ENCODE measurements around the gene MBOAT7.
"Not testable (repeated sequence)": the region's sequence is repeated elsewhere in the genome, so short reads cannot be mapped to it uniquely, and the experiment has no call there.

Gene MBOAT7

DNA sequence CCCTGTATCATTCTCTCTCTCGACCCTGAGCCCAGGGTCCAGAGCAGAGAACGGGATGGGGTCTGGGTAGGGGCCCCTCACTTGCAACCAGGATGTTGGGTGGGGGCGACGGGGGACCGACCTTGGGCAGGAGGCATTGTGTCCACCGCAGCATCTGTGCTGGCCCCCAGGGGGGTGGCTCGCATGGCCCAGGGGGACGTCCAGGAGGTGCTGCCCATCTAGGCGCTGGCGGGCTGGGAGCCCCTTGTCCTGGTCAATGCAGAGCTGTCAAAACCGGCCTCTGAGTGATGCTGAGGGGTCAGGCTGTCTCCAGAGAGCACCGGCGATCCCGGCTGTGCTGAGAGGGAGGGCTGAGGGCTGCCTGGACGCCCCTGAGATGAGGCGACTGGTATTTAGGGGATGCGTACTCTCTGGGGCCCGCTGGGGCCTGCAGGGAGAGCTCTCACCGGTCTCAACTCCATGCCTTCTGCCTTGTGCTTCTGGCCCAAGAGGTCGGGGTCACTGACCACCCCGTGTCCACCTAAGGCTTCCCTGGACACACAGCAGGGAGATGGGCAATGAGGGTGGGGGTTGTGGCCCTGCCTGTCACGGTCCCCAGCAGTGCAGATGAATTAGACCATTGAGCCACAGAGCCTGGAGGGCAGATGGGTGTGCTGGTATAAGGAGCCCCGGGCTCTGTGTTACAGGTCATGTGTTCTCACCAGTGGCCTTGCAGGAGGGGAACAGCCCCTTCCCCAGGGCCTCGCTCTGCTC lies 19.9 kb upstream of the MBOAT7 start:
- no peak for DNase-seq

DNA sequence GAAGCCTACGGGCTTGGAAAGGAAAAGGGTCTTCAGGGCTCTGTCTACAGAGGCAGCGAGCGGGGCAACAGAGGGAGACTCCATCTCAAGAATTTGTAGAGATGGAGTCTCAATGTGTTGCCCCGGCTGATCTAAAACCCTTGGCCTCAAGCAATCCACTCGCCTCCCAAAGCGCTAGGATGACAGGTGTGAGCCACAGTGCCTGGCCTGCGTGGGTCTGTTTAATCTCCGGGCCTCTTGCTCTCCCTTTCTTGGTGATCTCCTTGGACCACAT lies 19.3 kb upstream of the MBOAT7 start:
- DNase-seq = no peak

DNA sequence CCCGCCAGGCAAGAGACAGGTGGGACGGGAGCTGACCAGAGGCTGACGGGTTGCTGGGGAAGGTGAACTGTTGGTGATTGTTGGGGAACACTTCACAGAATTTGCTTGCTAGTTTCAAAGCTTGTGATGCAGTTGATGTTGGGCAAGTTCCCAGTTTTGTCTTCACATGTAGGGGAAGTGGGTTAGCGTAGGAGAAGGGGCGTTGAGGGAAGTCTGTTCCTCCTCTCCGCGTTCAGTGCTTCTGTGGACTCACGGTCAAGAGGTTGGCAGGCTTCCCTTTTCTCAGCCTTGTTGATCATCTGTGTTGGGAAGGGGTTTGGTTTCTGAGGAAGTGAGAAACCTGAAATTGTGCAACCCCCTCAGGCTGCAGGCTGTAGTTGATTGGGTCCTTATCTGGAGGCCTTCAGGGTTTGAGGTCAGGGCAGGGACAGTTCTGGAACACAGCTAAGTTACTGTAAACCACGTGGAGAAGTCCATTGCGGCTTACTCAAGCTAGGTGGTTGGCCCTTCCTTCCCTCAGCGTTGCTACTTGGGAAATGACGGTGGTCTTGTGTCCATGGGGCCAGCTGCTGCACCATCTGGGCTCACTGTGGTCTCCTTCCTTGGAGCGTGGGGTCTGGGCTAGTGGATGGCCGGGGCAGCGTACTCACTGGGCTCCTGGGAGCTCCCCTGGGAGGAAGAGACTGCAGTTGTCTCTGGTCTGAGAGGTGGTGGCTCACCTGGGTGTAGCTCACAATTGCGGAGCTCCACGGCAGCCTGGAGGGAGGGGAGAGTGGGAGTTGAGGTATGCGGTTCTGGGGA lies 18.8 kb upstream of the MBOAT7 start:
- no peak for DNase-seq

DNA sequence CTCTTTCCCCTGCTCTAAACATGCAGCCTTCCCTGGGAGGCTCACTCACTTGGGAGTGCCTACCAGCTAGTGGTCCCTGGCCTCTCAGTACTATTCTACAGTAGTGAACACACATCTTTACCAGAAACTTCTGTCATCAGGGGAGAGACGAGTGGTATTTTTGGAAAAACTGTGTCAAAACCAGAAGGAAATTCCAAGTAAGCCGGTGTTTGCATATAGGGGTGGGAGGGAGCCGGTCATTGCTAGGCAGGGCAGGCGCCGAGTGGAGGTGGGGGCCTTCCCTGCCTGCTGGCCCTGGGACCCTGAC lies 18.2 kb upstream of the MBOAT7 start:
- DNase-seq = no peak

DNA sequence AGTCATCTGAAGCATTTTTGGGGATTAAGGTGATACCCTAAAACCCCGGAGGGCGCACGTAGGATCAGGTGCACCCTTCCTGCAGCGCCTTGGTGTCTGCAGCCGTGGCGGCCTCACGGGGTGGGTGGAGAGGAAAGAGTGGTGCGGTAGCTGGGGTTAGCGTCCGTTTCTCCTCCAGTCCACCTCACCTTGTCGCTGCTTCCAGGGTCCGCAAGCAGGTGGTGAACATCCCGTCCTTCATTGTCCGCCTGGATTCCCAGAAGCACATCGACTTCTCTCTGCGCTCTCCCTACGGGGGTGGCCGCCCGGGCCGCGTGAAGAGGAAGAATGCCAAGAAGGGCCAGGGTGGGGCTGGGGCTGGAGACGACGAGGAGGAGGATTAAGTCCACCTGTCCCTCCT lies 17.8 kb upstream of the MBOAT7 start:
- not testable (repeated sequence) for DNase-seq

DNA sequence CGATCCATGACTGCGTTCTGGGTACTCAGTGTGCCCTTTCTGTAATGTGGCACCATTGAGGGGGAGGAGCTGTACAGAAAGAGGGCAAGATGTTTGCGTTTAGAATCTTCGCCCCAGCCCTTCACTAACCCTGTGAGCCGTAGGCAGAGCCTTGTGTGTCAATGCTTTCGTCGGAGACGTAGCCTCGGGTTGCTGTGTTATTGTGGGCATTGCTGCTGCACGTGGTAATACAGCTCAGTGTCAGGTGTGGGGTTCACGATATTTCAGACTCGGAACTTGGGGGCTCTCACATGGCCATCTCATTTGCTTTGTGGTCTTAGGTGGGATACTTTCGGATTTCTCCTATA lies 17.4 kb upstream of the MBOAT7 start:
- DNase-seq = no peak

DNA sequence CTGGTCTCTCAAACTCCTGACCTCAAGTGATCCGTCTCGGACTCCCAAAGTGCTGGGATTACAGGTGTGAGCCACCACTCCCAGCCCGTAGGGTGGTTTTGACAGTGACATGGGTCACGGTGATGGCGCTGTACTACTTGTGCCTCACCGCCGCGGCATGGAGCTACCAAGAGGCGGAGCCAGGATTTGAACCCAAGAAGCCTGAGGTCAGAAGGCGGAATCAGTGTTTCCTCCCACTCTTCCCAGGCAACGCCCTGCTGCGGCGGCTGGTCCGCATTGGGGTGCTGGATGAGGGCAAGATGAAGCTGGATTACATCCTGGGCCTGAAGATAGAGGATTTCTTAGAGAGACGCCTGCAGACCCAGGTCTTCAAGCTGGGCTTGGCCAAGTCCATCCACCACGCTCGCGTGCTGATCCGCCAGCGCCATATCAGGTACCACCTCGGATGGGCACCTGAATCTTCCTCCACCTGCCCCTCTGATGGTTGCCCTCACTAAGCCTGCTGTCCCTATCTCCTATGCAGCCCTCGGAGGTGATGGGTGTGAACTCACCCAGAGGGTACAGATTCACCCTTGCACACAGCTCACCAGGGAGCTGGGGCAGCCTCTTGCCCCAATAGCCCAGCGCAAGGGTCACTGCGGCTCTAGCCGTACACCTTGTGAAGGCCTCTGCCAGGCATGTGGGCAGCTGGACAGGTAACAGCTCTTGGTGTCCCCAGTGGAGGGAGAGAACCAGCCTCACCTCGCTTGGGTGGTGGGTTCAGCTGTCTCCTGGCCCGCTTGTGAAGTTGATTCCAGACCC lies 16.9 kb upstream of the MBOAT7 start:
- DNase-seq = no peak

DNA sequence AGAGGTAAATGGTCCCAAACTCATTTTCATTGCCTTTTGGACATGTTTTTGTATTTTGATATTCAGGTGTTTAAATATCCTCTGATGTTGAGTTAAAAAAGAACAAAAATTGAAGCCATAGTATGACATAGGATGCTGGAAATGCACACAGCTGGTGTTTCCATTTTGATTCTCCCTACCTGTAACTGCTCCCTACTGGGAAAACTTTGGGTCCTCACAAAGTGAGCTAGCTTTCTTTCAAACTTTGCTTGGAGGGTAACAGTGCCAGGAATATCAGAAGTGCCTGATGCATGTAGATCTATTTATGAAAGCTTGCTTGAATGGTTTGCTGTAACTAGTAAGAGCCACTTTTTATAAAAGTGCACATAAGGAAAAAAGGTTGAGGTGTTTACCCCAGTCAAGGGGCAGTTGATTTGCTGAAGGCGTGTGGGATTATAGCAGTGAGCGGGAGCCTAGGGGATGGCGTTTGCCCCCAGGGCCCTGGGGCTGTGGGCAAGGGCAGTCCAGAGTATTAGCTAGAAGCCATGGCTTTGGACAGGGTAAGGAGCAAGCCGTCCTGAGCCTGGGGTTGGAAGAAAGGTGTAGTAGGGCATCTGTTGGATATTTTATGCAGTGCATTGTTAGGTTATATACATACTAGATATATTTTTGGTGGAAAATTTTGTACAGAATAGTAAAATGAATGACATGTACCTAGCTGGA lies 15.5 kb upstream of the MBOAT7 start:
- DNase-seq = no peak

DNA sequence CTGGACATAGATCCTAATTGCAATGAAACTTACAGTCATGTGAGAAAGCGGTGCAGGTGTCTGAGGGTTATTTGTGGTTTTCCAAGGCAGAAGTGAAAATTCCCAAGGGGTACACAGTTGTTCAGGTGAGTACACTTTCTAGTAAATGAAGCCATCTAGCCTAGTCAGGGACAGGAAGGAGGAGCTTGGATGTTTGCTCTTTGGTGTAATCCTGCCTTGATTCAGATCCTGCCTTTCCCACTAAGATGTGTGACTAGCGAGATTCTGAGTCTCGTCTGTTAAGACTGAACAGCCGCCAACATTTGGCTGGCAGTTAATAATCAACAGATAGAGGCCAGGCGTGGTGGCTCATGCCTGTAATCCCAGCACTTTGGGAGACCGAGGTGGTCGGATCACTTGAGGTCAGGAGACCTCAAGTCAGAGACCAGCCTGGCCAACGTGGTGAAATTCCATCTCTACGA lies 13.8 kb upstream of the MBOAT7 start:
- no peak for DNase-seq

DNA sequence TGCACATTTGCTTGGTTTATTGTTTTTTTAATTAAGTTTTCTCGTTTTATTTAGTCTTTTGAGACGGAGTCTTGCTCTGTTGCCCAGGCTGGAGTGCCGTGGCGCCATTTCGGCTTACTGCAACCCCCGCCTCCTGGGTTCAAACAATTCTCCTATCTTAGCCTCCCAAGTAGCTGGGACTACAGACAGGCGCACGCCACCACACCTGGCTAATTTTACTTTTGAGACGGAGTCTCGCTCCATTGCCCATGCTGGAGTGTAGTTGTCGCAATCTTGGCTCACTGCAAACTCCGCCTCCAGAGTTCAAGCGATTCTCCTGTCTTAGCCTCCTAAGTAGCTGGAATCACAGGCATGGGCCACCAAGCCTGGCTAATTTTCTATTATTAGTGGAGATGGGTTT lies 12.6 kb upstream of the MBOAT7 start:
- no peak for DNase-seq

DNA sequence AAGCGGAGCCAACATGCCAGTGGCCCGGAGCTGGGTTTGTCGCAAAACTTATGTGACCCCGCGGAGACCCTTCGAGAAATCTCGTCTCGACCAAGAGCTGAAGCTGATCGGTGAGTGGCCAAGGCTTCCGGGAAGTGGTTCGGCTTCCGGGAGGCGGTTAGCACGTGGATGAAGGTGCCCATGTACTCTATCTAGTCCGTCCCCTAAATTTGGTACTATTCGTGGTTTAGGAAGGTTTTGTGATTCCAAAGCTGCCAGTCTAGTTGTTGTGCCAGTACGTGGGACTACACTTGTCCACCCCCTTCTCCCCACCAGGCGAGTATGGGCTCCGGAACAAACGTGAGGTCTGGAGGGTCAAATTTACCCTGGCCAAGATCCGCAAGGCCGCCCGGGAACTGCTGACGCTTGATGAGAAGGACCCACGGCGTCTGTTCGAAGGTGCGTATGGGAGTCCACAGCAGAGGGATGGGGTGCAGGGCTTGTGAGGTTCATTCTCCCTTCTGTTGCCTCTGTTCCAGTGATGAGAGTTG lies 11.9 kb upstream of the MBOAT7 start:
- DNase-seq = no peak

DNA sequence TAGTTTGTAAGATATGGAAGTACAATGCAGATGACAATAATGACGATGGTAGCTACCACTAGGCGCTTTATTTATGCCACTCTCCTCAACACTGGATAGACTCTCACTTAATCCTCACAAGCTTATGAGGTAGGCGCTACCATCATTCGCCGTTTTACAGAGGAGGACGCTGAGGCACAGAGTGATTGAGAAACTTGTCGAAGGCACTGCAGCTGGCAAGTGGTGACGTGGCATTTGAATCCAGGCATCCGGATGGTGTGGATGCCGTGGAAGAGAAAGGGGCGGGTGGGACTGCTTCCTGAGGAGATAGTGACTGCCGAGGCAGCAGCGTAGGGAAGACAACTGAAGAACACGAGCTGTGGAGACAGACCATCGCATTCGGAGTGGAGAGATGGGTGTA lies 10.0 kb upstream of the MBOAT7 start:
- no peak for DNase-seq

DNA sequence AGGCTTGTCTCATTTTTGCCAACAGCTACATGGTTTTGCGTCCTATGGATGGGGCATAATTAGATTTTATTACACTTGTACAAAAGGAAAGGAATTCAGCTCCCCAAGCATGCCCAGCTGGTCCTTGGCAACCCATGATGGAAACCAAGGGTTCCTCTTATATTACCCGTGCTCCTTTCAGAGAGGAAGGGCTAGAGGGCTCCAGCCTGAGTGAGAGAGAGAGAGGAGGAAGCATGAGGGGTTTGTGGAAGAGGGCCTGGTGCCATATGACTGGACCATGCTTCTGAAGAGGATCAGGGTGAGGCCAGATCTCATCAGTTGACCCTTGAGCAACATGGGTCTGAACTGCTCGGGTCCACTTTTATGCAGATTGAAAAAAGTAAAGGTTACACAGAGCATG lies 7.7 kb upstream of the MBOAT7 start:
- no peak for DNase-seq

DNA sequence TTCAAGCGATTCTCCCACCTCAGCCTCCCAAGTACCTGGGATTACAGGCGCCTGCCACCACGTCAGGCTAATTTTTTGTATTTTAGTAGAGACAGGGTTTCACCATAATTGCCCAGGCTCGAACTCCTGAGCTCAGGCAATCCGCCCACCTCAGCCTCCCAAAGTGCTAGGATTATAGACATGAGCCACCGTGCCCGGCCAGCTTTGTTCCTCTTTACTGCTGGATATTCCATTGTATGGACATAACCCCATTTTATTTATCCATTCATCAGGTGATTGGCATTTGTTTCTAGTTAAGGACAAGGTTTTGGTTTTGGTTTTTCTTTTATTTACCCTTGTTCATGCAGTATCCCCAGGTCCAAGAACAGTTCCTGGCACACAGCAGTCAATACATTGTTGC lies 7.2 kb upstream of the MBOAT7 start:
- DNase-seq = no peak

DNA sequence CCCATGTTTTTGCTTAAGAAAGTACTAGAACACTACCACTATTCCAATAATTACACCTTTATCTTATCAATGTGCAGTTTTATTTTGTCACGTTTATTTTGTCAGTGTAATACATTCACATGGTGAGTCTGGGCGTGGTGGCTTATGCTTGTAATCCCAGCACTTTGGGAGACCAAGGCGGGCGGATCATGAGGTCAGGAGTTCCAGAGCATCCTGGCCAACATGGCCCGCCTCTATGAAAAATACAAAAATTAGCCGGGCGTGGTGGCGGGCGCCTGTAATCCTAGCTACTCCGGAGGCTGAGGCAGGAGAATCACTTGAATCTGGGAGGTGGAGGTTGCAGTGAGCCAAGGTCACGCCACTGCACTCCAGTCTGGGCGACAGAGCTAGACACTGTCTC lies 5.1 kb upstream of the MBOAT7 start:
- DNase-seq = not testable (repeated sequence)

DNA sequence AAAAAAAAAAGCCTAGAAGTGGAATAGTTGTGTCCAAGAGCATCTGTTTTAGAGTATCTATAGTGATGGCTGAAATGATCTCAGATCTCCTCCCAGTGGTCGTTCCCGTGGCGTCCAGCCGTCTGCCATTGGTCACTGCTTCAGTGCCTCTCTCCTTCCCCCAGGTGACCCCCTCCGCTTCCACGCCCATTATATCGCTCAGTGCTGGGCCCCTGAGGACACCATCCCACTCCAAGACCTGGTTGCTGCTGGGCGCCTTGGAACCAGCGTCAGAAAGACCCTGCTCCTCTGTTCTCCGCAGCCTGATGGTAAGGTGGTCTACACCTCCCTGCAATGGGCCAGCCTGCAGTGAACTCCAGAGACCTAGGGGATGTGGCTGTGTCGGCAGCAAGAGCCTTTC lies 3.6 kb upstream of the MBOAT7 start:
- DNase-seq = no peak

DNA sequence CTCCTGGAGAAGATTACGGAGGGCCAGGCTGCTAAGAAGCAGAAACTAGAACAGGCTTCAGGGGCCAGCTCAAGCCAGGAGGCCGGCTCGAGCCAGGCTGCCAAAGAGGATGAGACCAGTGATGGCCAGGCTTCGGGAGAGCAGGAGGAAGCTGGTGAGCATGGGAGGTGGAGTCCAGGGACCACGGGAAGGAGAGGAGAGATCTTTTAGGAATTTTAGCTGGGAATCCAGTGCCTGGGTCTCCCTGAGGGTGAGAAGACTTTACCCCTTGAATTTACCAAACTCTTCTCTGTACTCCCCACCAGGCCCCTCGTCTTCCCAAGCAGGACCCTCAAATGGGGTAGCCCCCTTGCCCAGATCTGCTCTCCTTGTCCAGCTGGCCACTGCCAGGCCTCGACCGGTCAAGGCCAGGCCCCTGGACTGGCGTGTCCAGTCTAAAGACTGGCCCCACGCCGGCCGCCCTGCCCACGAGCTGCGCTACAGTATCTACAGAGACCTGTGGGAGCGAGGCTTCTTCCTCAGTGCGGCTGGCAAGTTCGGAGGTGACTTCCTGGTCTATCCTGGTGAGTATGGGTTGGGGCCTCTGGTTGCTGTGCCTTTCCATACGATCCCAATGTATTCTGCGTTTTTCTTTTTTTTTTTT lies 2.6 kb upstream of the MBOAT7 start:
- no peak for DNase-seq

DNA sequence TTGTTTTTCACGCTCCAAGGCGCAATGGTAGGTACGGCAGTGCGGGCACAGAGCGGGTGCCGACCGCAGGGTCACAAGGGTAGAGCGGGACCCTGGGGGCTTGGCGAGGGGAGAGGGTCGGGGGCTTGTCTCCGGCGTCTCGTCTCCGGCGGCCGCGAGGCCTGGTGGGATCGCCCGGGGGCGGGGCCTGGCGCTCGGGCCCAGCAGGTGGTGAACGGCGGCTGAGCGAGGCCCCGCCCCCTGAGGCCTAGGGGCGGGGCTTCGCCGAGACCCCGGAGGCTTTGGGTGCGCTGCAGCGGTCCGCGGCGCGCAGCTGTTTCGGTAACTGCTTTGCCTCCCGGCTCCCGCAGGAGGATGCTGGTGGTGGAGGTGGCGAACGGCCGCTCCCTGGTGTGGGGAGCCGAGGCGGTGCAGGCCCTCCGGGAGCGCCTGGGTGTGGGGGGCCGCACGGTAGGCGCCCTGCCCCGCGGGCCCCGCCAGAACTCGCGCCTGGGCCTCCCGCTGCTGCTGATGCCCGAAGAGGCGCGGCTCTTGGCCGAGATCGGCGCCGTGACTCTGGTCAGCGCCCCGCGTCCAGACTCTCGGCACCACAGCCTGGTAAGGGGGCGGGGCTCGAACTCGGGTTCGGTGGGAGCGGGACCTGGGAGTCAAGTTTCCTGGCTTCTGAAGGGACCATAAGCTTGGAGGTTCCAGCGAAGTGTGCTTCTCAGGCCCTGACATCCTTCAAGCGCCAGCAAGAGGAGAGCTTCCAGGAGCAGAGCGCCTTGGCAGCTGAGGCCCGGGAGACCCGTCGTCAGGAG lies 1.8 kb upstream of the MBOAT7 start, which contains the start of gene TSEN34:
Gene TSEN34 (plus strand): TSS at position 298 of the 800 bp plus-strand sequence. CDS start 57 bp downstream, at position 355.
- peak; percentile 93 to 94 for DNase-seq

DNA sequence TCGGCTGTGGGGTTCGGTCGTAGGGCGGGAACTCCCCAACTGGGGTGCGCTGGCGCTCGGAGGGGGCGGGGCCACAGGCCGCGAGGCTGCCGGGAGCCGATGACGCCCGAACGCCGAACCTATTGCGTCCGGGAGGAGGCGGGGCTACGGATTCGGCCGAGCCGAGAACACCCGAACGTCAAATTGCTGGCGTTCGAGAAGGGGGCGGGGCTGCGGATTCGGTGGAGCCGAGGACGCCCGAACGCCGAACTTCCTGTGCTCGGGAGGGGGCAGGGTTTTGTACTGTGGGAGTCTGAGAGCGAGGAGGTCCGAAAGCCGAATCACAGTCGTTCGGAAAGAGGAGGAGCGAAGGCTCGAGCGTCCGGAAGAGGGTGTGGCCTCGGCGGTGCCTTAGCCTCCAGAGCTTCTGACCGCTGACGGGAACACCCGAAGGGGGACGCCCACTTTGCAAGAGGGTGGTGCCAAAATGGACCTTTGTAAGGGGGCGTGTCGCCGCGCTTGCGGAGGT lies 1.2 kb upstream of the MBOAT7 start:
- peak; percentile 99 to 100 for DNase-seq

DNA sequence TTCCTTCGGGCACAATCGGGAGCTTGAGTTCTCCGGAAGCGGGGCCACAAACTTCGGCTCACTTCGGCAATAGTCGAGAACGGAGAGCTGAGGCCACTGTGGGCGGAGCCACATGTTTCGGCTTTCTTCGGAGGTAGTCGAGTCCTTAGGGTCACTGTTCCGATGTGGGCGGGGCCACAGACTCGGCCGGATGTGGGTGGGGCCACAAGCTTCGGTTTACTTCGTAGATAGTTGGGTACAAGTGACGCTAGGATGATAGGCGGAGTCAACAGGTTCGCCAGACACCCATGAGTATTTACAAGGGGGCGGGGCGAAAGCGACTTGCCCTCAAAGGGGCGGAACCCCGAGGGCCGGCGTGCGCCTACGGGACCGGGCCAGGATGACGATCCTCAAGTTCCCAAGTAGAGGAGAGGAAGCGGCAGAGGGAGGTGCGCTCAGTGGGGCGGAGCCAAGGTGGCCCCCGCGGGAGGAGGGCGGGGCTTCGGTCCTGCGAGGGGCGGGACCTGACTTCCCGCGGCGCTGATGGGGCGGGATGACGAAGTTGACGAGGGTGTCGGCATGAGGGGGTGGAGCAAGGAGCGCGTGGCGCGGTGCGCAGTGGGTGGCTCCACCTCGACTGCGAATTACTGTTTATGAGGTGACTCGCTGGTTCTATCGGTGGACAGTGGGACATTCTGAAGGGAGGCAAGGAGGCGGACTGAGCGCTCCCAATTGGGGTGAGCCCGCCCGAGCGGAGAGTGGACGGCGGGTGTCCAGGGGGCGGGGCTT lies 539 bp upstream of the MBOAT7 start:
- DNase-seq = peak; percentile 100
